Measurements from ENCODE around the gene NFXL1.
"Not testable (repeated sequence)": the region's sequence is repeated elsewhere in the genome, so short reads cannot be mapped to it uniquely, and the experiment has no call there.

Gene NFXL1

GRCh38 chr4:47930971-47931804, 16.8 kb upstream of the NFXL1 start:
- FAIRE-seq (no peak), DNase-seq (ENCODE audit: insufficient read length, low spot score) (no peak)
- TF ChIP-seq SPI1 (IDR thresholded peaks at IDR 0.05; ENCODE audit: low read depth, low read length), result no peak
- TF ChIP-seq POLR2AphosphoS5 (IDR thresholded peaks at IDR 0.05; ENCODE audit: low read depth, low read length), result no peak
- TF ChIP-seq POU2F2 (IDR thresholded peaks at IDR 0.05; ENCODE audit: low read depth, low read length), result no peak
- no peak for TF ChIP-seq TAF1 (IDR thresholded peaks at IDR 0.05; ENCODE audit: low read depth, low read length)
- TF ChIP-seq PAX5 (IDR thresholded peaks at IDR 0.05; ENCODE audit: insufficient read depth, low read length, severe bottlenecking), result no peak
- TF ChIP-seq POLR2A (IDR thresholded peaks at IDR 0.05; ENCODE audit: low read depth, low read length), result no peak

DNA sequence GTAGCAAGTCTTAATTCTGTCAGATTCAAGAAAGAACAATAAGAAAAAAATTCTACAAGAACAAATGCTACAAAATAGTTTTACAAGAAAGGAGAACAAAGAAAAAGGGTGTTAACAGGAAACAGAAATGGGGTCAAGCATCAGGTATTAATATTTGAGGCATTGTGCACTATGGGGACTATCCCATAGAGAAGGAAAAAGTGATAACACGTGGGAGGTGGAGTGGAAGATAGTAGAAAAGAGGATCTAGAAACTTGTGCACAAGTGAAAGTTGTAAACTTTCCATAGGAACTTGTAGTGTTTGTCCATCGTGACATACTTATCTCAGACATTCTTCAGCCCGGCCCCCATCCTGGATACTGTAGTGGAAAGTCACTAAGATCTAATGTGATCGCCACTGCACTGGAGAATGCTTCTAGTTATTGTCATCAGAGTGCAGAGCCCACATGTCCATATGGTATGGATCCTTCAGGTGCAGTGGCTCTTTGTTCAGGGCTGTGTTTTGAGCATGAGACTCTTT, 15.4 kb upstream of the NFXL1 start:
- TF ChIP-seq POLR2A (IDR thresholded peaks at IDR 0.05; ENCODE audit: low read depth, low read length), result no peak
- no peak for TF ChIP-seq TAF1 (IDR thresholded peaks at IDR 0.05; ENCODE audit: low read depth, low read length)
- TF ChIP-seq POU2F2 (IDR thresholded peaks at IDR 0.05; ENCODE audit: low read depth, low read length), result no peak
- no peak for TF ChIP-seq POLR2AphosphoS5 (IDR thresholded peaks at IDR 0.05; ENCODE audit: low read depth, low read length)
- TF ChIP-seq SPI1 (IDR thresholded peaks at IDR 0.05; ENCODE audit: low read depth, low read length), result no peak
- TF ChIP-seq PAX5 (IDR thresholded peaks at IDR 0.05; ENCODE audit: insufficient read depth, low read length, severe bottlenecking), result no peak
- FAIRE-seq (no peak), DNase-seq (ENCODE audit: insufficient read length, low spot score) (no peak)

- DNase-seq (ENCODE audit: insufficient read length, low spot score) (peak; percentile 13), FAIRE-seq (peak; percentile 95)
- TF ChIP-seq POLR2AphosphoS5 (IDR thresholded peaks at IDR 0.05; ENCODE audit: low read depth, low read length), result no peak
- TF ChIP-seq POU2F2 (IDR thresholded peaks at IDR 0.05; ENCODE audit: low read depth, low read length), result no peak
- no peak for TF ChIP-seq TAF1 (IDR thresholded peaks at IDR 0.05; ENCODE audit: low read depth, low read length)
- TF ChIP-seq PAX5 (IDR thresholded peaks at IDR 0.05; ENCODE audit: insufficient read depth, low read length, severe bottlenecking), result no peak
- no peak for TF ChIP-seq SPI1 (IDR thresholded peaks at IDR 0.05; ENCODE audit: low read depth, low read length)
- TF ChIP-seq POLR2A (IDR thresholded peaks at IDR 0.05; ENCODE audit: low read depth, low read length), result no peak
Measured at GRCh38 chr4:47926667-47927258, 12.4 kb upstream of the NFXL1 start.

GRCh38 chr4:47923261-47923608, 8.9 kb upstream of the NFXL1 start:
- FAIRE-seq; DNase-seq (ENCODE audit: insufficient read length, low spot score): not testable (repeated sequence)
- peak; percentile 8; the same call in 1 of the 2 replicates for TF ChIP-seq SPI1 (IDR thresholded peaks at IDR 0.05; ENCODE audit: low read depth, low read length)

- not testable (repeated sequence) for DNase-seq (ENCODE audit: insufficient read length, low spot score); FAIRE-seq
Measured at GRCh38 chr4:47922436-47923260, 8.3 kb upstream of the NFXL1 start.

DNA sequence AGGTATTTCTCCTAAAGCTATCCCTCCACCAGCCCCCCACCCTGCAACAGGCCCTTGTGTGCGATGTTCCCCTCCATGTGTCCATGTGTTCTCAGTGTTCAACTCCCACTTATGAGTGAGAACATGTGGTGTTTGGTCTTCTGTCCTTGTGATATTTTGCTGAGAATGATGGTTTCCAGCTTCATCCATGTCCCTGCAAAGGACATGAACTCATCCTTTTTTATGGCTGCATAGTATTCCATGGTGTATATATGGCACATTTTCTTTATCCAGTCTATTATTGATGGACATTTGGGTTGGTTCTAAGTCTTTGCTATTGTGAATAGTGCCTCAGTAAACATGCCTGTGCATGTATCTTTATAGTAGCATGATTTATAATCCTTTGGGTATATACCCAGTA, 2.8 kb upstream of the NFXL1 start:
- DNase-seq (ENCODE audit: insufficient read length, low spot score); FAIRE-seq: not testable (repeated sequence)

DNA sequence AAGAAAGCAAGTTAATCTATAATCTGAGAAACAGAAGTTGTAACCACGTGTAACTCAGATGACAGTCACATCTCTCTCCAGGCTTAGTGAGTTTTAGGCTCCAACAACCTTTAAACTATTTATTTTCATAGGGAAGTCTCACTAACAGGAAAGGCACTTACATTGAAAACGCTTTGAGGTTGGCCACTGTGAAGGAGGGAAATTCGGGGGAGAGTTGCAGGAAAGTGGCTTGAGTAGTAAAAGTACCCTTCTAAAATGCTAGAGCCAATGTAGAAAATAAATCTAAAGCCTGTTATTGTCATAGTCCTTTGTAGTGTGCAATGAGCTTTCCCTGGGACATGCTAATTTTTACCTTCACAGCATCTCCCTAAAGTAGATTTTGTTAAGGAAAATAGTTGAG, 995 bp upstream of the NFXL1 start:
- FAIRE-seq (no peak), DNase-seq (ENCODE audit: insufficient read length, low spot score) (no peak)

GRCh38 chr4:47914926-47915237, 499 bp upstream of the NFXL1 start:
- FAIRE-seq, result no peak

More for the DNA sequence above, 995 bp upstream of the NFXL1 start:
- TF ChIP-seq POU2F2 (IDR thresholded peaks at IDR 0.05; ENCODE audit: low read depth, low read length) (no peak), PAX5 (IDR thresholded peaks at IDR 0.05; ENCODE audit: insufficient read depth, low read length, severe bottlenecking) (no peak), SPI1 (IDR thresholded peaks at IDR 0.05; ENCODE audit: low read depth, low read length) (no peak), TAF1 (IDR thresholded peaks at IDR 0.05; ENCODE audit: low read depth, low read length) (no peak), POLR2A (IDR thresholded peaks at IDR 0.05; ENCODE audit: low read depth, low read length) (no peak)

GRCh38 chr4:47913861-47914219, 543 bp downstream of the NFXL1 start:
- FAIRE-seq (no peak), DNase-seq (ENCODE audit: insufficient read length, low spot score) (peak; percentile 23)
- no peak for TF ChIP-seq POU2F2 (IDR thresholded peaks at IDR 0.05; ENCODE audit: low read depth, low read length)
- no peak for TF ChIP-seq POLR2AphosphoS5 (IDR thresholded peaks at IDR 0.05; ENCODE audit: low read depth, low read length)
- TF ChIP-seq POLR2A (IDR thresholded peaks at IDR 0.05; ENCODE audit: low read depth, low read length), result no peak
- no peak for TF ChIP-seq TAF1 (IDR thresholded peaks at IDR 0.05; ENCODE audit: low read depth, low read length)
- TF ChIP-seq SPI1 (IDR thresholded peaks at IDR 0.05; ENCODE audit: low read depth, low read length), result no peak
- TF ChIP-seq PAX5 (IDR thresholded peaks at IDR 0.05; ENCODE audit: insufficient read depth, low read length, severe bottlenecking), result no peak

More at GRCh38 chr4:47914926-47915237, 499 bp upstream of the NFXL1 start:
- no peak for TF ChIP-seq POLR2AphosphoS5 (IDR thresholded peaks at IDR 0.05; ENCODE audit: low read depth, low read length)
- TF ChIP-seq PAX5 (IDR thresholded peaks at IDR 0.05; ENCODE audit: insufficient read depth, low read length, severe bottlenecking), result no peak
- DNase-seq (ENCODE audit: insufficient read length, low spot score), result no peak

- DNase-seq (ENCODE audit: insufficient read length, low spot score), result no peak
- no peak for TF ChIP-seq POU2F2 (IDR thresholded peaks at IDR 0.05; ENCODE audit: low read depth, low read length)
- no peak for TF ChIP-seq POLR2AphosphoS5 (IDR thresholded peaks at IDR 0.05; ENCODE audit: low read depth, low read length)
- no peak for TF ChIP-seq POLR2A (IDR thresholded peaks at IDR 0.05; ENCODE audit: low read depth, low read length)
- no peak for TF ChIP-seq PAX5 (IDR thresholded peaks at IDR 0.05; ENCODE audit: insufficient read depth, low read length, severe bottlenecking)
- no peak for TF ChIP-seq SPI1 (IDR thresholded peaks at IDR 0.05; ENCODE audit: low read depth, low read length)
- TF ChIP-seq TAF1 (IDR thresholded peaks at IDR 0.05; ENCODE audit: low read depth, low read length), result no peak
- FAIRE-seq, result no peak
Measured at GRCh38 chr4:47913330-47913729, 1.1 kb downstream of the NFXL1 start.

Measured in GM12891 (cell line).